Stomach (tissue), 4 donors: ENCODE data around the gene ZW10.

Experiments used
- POLR2A ChIP-seq, 4 donors: fragments of 450-650 bp; IDR thresholded peaks; one replicate each; pipeline ENCODE4 v1.6.1; 2016; ENCODE audit warnings: antibody characterized with exemption in 4 of 4, control low read depth in 2 of 4, mild to moderate bottlenecking in 1 of 4, moderate library complexity in 1 of 4
- TF ChIP-seq, protein P1 (sequence below), 7 experiments: fragments of 450-650 bp in 4 of 7; fragments of 200-600 bp in 3 of 7; sonication (generic) in 3 of 7; IDR thresholded peaks; one replicate each; pipeline ENCODE4 v1.5.1; 2016 to 2019; ENCODE audit warnings: antibody characterized with exemption in 7 of 7, control low read depth in 2 of 7, mild to moderate bottlenecking in 1 of 7

DNA sequence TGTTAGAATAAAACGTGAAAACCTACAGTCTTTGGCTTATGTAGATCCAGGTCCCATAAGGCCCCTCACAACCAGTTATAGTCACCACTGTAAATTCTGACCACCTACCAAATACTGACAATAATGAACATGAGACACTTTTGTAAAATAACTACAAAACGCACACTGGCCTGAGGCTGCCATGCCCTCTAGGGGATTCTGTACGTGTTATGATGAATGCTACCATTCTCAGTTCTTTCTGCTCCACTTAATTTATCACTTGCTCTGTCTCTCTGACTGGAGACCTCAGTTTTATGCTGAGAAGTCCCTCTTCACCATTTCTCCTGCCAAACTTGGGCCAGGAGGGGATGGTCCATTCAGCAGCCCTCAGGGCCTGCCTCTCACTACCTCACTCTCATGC lies 48.7 kb downstream of the ZW10 start:
- TF ChIP-seq, protein P1, sequence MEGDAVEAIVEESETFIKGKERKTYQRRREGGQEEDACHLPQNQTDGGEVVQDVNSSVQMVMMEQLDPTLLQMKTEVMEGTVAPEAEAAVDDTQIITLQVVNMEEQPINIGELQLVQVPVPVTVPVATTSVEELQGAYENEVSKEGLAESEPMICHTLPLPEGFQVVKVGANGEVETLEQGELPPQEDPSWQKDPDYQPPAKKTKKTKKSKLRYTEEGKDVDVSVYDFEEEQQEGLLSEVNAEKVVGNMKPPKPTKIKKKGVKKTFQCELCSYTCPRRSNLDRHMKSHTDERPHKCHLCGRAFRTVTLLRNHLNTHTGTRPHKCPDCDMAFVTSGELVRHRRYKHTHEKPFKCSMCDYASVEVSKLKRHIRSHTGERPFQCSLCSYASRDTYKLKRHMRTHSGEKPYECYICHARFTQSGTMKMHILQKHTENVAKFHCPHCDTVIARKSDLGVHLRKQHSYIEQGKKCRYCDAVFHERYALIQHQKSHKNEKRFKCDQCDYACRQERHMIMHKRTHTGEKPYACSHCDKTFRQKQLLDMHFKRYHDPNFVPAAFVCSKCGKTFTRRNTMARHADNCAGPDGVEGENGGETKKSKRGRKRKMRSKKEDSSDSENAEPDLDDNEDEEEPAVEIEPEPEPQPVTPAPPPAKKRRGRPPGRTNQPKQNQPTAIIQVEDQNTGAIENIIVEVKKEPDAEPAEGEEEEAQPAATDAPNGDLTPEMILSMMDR (IDR thresholded peaks at IDR 0.05) = no peak
- TF ChIP-seq POLR2A (IDR thresholded peaks at IDR 0.05) = no peak
